GM19035 (cell line): Measurements from ENCODE around the gene LZIC.
A peak's percentile ranks its signal among the peaks of the same experiment; 100 is the strongest.

Source experiments
- ATAC-seq: cut with Tn5 transposase; IDR thresholded peaks from one replicate; pipeline ENCODE4 v1.9.1; 2021; ENCODE audit not compliant: unreplicated experiment

Gene LZIC

DNA sequence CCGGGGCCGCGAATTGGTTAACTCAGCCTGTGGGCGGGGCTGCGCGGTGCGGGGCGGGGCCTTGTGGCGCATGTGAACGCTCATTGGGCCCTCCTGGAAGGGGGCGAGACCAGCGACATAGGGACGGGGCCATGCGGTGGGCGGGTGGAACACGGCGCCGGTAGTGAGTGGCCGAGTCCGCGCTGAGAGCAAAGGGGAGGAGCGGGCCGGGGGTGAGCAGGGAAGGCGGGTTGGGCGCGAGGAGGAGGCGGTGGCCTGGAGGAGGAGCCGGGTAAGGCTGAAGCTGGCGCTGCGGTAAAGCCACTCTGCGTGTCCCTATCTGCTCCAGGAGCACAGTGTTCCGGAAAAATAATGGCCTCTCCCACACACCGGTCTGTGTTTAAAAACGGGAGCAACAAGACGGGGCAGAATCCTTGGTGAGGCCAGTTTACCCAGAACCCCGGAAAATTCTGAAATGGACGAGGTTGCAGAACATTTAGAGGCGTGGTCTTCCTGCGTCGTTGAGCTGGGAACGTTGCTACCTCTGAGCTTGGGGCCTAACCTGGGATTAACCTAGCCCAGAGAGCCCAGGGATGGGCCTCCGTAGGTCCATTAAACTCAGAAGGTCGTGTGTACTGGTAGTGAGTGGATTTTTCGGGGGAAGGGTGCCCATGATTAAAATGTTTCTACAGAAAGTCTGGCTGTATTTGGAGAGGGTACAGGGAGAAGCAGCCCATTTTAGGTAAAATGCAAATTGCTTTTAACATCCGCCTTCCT lies 32.6 kb downstream of the LZIC start:
- peak; percentile 95 for ATAC-seq

DNA sequence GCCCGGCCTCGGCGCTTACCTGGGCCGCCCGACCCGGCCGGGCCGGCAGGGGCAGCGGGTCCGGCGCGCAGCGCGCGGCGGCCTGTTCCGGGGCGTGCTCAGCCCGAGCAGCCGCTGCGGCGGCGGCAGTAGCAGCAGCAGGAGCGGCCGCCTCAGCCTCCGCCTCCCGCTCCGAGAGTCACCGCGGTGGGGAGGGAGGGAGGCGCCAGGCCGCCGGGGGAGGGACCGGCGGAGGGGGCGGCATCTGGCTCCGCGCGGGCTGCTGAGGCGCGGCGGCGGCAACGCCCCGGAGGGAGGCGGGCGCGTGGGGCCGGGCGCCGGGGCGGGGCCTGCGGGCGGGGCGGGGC lies 33.1 kb downstream of the LZIC start, which contains the start of gene CTNNBIP1:
CTNNBIP1 (minus strand) TSS at position 194 of the 347 bp plus-strand sequence. CDS start 38,205 bp downstream, outside the sequence.
- ATAC-seq, result peak; percentile 75

DNA sequence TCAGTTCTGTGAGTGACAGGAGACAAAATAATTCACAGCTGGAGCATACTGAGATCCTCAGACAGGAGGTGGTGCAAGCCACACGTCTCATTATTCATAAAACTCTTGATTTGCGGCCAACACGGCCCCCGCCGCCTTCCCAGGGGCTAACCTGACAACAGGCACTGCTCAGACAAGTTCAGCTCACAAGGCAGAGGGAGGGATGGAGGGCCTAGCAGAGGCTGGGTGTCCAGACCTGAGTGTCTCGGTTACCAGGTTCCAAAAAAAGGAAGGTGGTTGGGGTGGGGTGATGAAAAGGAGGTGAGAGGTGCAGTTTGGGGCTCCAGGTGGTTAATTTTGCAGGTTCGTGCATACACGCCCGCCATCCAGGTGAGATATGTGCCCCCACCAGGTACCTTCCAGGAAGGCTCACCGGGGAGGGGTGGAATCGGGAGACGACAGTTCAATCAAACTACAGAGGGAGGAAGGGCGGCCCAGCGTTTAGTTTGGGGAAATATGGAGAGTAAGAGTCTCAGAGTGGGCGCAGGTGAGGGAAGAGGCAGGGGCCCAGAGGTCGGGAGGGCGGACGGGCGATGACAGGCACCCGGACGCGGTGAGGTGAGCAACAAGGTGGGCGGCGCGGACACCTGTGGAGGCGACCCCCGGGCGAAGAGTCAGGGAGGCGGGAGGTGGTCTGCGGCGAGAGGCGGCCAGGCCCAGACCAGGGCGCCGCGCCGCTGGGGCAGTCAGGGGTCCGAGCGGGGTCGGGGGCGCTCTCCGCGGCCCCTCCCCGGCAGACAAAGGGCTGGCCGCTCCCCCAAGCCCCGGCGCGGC lies 33.8 kb downstream of the LZIC start:
- peak; percentile 4 for ATAC-seq

DNA sequence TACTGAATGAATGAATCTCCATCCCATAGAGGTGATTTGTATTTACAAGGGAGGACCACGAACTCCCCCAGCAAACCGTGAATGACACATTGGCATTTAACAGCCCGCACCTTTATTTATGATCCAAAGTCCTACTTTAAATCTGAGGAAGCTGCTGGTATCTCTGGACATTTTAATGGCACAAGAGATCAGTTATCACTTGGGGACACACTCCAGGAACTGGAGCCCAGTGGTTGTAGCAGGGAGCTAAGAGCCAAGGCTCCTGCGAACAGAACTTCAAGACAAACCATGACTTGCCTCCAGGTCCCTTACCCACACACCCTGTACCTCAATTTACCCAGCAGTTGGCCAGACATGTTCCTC lies 34.3 kb downstream of the LZIC start:
- ATAC-seq, result no peak

DNA sequence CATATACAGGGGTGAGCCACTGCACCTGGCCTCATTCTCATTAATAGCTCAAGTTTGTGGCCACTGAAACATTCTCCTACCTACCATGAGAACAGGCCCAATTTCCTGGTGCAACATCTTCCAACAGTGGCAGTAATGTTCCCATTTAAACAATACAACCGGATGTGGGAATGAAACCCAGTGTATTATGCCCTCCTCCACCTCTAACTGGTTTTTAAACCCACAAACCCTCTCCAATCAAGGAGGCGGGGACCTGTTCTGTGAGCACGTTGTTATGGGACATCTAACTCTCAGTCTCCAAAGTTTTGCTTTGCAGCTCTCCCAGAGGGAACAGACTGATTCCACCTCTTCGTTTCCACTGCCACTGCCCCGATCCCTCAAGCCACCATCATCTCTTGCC lies 35.8 kb downstream of the LZIC start:
- ATAC-seq, result no peak

DNA sequence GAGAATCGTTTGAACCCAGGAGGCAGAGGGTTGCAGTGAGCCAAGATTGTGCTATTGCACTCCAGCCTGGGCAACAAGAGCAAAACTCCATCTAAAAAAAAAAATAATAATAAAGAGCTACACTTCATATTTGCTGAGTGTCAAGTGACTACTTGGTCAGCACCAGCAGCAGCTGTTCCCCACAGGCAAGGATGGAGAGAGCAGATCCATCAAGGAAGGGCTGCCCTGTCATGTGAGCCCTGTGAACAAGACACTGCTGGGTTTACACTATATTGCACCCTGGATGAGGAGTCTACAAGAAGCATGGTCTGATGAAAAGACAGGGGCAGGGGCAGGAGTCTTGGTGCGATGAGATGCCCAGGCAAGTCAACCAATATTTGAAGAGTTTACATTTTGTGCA lies 36.7 kb downstream of the LZIC start:
- no peak for ATAC-seq

DNA sequence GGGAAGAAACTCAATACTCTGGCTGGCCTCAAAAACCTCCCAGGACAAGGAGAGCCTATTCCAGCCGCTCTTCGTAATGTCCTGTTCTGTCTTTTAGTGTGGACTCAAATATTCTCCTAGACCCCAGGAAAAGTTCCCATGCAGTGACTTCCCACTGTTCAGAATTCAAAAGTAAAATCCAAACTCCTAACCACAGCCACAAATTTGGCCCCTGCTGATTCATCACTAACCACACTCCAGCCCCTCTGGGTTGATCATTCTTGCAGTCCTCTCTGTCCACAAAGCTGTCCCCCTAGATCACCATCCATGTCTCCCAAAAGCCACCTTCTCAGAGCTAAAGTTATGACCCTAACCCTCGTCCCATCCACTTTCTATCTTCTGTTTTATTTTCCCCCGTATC lies 38.2 kb downstream of the LZIC start:
- ATAC-seq, result no peak

DNA sequence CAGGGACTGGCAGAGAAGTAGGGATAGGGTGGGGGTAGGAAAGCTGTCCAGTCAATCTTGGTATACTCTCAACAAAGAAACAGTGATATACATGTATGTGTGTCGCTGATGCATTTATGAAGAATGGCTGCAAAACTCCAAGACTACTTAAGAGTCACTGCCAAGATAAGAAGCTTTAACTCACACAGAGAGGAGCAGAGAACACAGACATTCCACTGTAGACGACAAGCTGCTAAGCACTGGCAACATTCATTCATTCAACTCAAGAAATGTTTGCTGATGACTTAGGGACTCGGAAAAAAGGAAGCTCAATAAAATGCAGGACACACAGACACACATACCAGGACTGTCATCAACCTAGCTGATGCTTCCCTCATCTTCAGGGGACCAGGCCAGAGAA lies 38.6 kb downstream of the LZIC start:
- no peak for ATAC-seq

DNA sequence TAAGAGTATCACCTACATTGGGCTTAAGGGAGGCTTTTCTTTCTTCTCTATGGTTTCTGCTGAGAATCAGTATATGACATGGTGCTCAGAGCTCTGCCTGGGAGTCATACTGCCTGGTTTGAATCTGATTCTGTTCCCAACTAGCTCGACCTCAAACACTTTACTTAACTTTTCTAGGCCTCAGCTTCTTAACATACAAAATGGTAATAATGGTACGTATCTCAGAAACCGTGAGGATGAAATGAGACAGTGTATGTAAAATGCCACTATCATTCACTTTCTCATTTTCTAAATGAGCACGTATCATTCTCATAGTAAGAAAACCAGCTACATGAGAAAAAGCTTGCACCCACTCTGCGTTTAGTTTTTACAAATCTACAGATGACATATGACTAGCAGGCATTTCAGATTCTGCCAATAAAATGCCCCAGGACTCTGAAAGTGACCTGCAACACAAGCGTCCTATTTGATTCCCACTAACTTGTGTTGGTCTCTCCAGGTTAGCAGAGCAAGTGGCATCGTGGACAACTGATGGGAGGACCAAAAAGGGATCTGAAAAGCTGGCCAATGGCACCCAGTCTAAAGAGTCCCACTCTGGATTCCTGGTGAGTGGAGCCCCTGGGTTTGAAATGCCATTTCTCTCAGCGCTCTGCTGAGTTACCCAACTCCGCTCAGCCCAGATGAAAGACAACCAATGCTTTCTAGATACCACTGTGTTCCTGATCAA lies 39.2 kb downstream of the LZIC start:
- no peak for ATAC-seq

DNA sequence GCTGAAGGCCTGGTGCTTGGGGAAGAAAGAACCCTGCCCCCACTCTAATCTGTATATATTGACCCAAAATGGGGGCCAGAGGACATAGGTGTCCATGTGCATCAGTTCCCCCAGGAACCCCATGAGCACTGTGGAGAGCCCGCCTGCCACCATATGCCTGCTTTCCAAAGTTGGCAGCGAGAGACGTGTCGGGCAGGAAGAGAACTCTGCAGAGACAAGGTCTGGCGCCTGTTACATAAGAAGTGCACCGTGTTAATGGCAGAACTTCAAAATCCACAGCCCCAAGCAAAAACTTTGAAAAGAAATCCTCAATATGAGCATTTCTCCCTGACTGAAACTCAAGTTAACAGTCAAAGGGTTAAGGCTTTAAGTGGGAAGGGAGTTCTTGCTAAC lies 41.1 kb downstream of the LZIC start:
- ATAC-seq, result no peak

DNA sequence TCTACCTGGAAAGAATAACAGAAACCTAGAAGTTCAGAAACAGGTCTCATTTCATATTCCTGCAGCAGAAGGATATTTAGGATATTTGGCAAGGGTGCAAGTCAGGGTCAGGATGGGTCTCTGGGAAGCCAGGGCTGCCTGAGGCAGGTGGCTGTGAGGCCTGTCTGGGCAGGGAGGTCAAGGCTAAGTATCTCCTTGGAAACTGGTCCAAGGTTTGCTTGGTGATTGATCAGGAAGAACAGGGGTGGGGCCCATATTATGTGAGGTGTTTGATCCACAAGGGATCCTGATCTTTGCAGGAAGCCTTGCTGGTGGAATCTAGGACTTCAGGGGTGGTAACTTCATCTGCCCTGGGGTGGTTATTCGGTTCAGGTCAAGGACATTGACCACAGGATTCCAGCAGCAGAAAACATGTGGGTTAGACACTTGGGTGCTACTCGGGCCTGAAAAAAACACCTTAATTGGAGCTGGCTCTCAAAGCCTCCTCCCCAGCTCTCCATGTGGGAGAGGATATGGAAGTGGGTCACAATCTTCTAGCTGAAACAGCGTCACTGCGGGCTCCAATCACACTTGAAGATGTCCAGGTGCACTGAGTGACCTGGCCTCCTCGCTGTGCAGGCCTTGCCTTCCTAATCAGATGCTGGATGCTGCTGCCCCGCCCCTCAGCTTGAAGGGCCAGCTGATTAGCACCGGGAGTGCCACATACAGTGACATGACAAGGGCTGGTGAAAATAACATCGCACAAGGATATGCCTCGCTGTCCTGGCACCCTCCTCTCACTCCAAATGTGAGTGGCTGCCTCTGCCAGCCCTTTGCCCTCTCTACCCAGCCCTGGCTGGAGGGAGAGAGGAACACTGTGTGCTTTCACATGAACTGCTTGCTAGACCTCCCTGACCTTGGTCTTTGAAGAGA lies 41.8 kb downstream of the LZIC start:
- no peak for ATAC-seq

DNA sequence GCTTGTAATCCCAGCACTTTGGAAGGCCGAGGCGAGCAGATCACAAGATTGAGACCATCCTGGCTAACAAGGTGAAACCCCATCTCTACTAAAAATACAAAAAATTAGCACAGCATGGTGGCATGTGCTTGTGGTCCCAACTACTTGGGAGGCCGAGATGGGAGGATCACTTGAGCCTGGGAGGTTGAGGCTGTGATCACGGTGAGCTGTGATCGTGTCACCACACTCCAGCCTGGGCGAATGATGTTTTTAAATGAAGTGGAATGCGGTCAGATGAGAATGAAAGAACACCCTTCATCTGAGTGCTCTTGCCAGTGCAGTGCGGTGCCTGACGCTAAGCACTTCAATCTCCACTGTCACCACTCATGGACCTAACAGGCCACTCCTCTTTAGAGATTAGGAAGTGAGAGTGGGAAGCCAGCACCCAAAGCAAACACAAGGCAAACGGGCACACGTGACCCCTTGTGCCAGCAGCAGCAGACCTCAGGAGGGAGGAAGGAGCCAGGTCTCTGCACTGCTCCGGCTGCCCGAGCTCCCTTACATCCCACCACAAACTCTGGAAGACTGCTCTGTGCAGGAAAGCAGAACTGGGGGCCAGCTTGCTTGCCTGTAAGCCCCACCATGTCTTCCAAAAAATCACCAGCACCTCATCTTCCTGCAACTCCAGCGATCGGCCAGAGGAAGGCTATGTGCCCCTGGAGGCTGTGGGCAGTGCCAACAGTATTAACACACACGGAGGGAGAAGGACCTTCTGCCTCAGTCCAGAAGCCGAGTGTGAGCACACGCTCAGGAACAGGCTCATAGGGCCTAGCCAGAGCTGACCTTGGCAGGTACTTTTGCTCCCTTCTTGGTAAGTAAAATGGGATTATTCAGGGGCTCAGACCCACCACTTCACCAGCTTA lies 42.8 kb downstream of the LZIC start:
- ATAC-seq, result no peak

DNA sequence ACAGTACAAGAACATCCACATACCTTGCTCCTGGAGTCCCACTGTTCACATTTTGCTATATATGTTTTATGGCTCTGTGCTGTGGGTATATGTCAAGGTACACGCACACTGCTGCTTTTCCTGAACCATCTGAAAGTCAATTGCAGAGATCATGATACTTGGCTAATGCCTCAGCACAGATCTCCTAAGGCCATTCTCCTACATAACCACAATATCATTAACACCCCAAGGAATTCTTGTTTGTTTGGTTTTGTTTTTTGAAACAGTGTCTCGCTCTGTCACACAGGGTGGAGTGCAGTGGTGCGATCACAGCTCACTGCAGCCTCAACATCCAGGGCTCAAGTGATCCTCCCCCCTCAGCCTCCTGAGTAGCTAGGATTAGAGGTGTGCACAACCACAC lies 49.1 kb downstream of the LZIC start:
- no peak for ATAC-seq

DNA sequence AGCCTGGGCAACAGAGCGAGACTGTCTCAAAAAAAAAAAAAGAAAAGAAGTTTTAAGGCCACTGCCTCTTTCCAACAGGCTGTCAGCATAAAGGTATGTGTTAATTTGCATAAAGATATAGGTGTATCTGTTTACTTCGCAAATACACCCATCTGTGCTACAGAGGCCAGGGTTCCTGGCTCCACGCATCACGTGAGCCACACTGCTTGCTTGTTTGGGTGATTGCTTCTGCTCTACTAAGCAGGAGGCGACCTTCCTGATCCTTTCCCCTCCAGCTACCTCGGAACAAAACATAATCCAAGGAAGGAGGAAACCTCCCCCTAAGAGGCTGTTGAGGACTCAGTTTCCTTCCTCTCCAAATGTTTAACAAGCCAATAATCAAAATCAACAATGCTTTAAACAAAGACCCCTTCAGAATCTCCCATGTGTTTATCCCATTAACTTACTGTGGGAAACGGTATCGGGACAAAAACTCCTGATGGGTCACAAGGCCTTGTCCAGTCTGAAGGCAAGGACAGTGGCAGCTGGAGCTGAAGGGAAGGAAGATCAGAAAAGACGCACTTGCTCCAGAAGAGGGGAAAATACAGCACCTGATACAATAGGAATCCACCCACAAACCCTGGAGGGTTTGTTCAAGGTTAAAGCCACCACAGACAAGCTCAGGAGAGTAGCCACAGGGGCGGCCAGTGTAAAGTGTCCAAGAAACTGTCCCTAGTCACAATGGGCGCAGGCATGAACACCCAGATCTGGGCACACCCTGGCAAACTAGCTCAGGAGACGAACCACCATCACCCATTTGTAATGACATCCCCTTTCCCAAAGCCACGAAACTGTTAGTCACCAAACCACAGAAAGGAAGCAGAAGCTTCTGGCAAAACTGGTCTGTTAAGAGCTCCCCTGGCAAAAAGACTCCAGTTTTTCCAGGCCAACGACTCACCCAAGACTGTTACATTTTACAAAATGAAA lies 50.3 kb downstream of the LZIC start:
- ATAC-seq, result no peak

DNA sequence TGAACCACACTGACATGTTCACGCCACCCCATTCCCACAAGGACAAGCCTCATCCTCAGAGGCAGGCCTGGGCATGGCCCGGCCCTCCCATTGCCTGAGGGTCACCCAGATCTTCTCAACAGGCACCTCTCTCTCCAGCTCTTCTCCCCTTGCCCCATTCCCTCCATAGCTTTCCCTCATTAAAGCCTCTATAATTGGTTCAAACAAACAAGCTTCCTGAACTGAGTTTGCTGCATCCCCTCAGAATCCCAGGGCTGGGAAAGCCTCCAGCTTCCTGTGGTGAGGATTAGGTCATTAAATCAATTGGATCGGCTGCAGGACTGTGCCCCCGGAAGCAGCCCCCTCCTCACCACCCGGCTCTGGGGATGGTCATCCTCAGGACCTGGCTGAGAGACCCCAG lies 52.0 kb downstream of the LZIC start:
- ATAC-seq, result no peak

DNA sequence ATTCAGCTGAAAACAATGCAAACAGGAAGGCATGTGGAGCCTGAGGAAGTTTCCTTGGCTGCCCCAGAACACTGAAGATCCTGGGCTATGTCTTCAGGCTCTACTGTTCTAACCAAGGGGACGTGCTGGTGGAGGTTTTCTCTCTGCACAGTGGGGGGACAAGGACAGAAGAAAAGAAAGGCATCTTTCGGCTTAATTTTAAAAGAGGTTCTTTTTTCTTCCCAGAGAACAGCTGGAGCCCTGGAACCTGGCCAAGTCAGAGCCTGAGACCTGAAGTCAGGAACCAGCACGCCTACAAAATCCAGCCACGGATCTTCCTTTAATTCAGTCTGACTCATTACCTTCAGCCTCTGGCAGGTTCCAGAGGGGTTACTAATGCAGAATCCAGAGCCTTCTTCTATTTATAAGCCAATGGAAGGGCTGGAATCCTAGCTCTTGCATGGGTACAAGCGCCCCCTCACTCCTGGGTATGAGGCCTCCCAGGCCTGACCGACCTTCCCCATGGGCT lies 52.9 kb downstream of the LZIC start:
- ATAC-seq, result no peak

DNA sequence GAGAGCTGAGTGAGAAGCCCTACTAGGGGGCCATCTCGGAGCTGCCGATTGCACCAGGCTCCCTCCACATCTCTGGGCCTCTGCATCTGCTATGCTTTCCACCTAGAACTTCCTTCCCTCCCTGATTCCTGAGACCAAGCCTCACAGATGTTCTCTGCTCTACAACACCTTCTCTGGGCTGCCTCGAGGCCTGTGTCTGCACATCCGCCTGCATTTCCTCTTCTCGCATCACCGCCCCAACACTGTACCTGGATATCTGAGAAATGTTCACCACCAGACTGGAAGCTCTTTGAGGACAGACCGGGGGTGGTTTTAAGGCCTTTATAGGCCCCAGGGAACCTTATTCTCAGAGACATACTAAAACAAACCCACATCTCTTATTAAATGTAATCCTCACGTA lies 53.8 kb downstream of the LZIC start:
- ATAC-seq, result no peak

DNA sequence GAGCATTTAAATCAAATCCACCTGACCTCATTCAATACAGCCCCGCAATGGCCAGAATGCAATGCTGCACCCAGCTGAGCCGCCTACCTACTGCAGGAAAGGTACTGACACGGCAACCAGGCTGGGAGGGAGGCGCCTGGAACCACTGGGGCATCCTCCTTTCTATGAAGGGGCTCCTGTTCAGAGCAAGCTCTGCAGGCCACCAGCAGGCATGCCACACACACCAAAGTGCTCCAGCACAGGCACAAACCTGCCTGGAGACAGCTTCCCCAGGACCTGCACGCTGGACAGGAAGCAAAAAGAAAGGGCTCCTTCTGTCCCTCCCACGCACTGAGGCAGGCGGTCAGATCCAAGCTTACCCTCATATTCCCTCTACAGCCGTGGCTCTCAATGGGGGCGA lies 54.3 kb downstream of the LZIC start:
- no peak for ATAC-seq

DNA sequence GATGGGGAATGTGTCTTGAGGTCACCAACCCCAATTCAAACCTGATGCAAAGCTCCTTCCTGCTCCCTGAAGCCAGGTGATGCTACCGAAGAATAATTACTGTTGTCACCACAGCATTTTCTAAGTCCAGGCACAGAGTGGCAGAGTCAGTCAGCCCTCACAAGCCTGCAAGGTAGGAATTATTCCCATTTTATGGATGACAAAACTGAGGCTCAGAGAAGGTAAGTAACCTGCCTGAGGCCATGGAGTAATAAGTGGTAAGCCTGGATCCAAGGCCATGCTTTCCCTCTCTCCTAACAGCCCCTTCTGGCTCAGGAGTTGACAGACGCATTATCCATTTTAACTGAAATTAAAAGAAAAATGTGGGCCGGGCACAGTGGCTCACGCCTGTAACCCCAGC lies 56.1 kb downstream of the LZIC start:
- ATAC-seq, result no peak
